Neural crest cell (in vitro differentiated cells): ENCODE data around the gene AFAP1. TPM values are rescaled to one million over a fixed set of nuclear protein-coding genes. Genes with fewer than 3 reads are reported as not detected.

Source experiments
- DNase-seq: peaks from one replicate; pipeline ENCODE4 v3.0.0; 2021; ENCODE audit warnings: low read depth, mixed read lengths, low spot score
- H3K27ac Mint-ChIP-seq: one replicate; pipeline ENCODE4 v1.8.0; 2021; ENCODE audit warnings: mild to moderate bottlenecking, mixed read lengths; ENCODE audit not compliant: unreplicated experiment
- H3K27me3 Mint-ChIP-seq: 2 replicates; pipeline ENCODE4 v1.8.0; 2021; ENCODE audit warnings: low read depth, mild to moderate bottlenecking, mixed read lengths
- H3K36me3 Mint-ChIP-seq: 2 replicates; pipeline ENCODE4 v1.8.0; 2021; ENCODE audit warnings: low read depth, mild to moderate bottlenecking, mixed read lengths
- H3K4me1 Mint-ChIP-seq: 2 replicates; pipeline ENCODE4 v1.8.0; 2021; ENCODE audit warnings: mixed read lengths
- H3K4me3 Mint-ChIP-seq: one replicate; pipeline ENCODE4 v1.8.0; 2021; ENCODE audit warnings: mild to moderate bottlenecking, mixed read lengths
- H3K9me3 Mint-ChIP-seq: 2 replicates; pipeline ENCODE4 v1.8.0; 2021; ENCODE audit warnings: mixed read lengths
- total RNA-seq: library from RNA; stranded (reverse); gene quantifications from 2 replicates; pipeline ENCODE4 v1.2.1, GENCODE V29; 2021
- TF ChIP-seq, protein P1 (sequence below): fragments of 200-600 bp; sonication (generic); conservative IDR thresholded peaks from 2 replicates; pipeline ENCODE4 v1.5.0; 2021; ENCODE audit warnings: antibody characterized with exemption, mild to moderate bottlenecking

Gene AFAP1
- total RNA-seq, 1 donor from 2014 or later: 28.1 TPM

- DNase-seq: no peak
- Mint-ChIP-seq H3K36me3 (peaks cover 13% of the 10 kb centered on the region), H3K27me3 (no peaks in the 10 kb centered on the region), H3K4me3 (no peak overlapping the region), H3K4me1 (peaks cover 45% of the 10 kb centered on the region), H3K27ac (no peak overlapping the region), H3K9me3 (no peaks in the 10 kb centered on the region)
- TF ChIP-seq, protein P1, sequence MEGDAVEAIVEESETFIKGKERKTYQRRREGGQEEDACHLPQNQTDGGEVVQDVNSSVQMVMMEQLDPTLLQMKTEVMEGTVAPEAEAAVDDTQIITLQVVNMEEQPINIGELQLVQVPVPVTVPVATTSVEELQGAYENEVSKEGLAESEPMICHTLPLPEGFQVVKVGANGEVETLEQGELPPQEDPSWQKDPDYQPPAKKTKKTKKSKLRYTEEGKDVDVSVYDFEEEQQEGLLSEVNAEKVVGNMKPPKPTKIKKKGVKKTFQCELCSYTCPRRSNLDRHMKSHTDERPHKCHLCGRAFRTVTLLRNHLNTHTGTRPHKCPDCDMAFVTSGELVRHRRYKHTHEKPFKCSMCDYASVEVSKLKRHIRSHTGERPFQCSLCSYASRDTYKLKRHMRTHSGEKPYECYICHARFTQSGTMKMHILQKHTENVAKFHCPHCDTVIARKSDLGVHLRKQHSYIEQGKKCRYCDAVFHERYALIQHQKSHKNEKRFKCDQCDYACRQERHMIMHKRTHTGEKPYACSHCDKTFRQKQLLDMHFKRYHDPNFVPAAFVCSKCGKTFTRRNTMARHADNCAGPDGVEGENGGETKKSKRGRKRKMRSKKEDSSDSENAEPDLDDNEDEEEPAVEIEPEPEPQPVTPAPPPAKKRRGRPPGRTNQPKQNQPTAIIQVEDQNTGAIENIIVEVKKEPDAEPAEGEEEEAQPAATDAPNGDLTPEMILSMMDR: no peak
Measured at GRCh38 chr4:7780751-7781348, 158.8 kb downstream of the AFAP1 start.

- TF ChIP-seq, protein P1: no peak
- DNase-seq: no peak
- H3K27me3 Mint-ChIP-seq: no peaks in the 10 kb centered on the region
- no peak overlapping the region for H3K4me3 Mint-ChIP-seq
- peaks cover 10% of the 10 kb centered on the region for H3K36me3 Mint-ChIP-seq
- peaks cover 59% of the 10 kb centered on the region for H3K4me1 Mint-ChIP-seq
- H3K9me3 Mint-ChIP-seq: no peaks in the 10 kb centered on the region
- H3K27ac Mint-ChIP-seq: no peak overlapping the region
Measured at GRCh38 chr4:7779432-7779768, 160.3 kb downstream of the AFAP1 start.

DNA sequence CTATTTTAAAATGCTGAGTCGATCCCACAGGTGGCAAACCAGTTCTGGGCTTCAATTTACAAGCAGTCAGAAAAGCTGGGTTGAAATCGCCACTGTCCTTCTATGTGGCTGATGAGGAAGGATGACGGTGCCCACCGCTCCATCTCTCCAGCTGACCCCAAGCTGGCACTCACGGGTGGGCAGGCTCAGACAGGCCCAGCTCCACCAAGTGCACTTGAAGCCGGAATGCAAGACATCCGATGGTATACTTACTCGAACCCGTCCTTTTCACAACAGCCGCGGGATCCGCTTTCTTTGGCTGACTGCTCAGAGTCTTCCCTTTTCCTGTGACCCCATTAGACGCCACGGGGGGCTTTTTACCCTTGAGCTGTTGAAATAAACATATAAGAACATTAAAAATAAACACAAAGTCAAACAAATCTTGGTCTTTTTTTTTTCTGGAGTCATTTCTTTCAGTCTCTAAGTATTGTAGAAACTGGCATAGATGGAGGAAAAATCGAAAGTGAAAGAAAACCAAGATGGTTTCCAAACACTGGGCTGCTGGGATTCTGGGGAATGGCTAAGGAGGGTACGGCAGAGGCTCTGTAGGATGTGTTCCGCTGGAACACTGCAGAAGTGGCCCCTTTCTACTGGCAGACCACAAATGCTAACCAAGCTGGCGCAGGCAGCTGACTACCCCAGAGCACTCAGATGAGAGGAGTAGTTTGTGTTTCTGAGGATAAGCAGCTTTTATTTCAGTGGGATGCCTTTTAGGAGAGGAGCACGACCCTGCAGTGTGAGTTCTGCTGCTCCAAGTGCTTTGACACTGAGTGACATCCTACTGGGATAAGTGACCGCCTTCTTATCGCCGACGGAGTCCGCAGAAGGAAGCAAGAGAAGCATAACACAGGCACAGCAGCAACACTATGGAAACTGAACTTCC is 160.9 kb downstream of the AFAP1 start:
- H3K4me1 Mint-ChIP-seq: peaks cover 58% of the 10 kb centered on the region
- H3K27me3 Mint-ChIP-seq: no peaks in the 10 kb centered on the region
- TF ChIP-seq, protein P1: no peak
- H3K27ac Mint-ChIP-seq: no peak overlapping the region
- H3K36me3 Mint-ChIP-seq: peaks cover 10% of the 10 kb centered on the region
- H3K9me3 Mint-ChIP-seq: no peaks in the 10 kb centered on the region
- H3K4me3 Mint-ChIP-seq: no peak overlapping the region
- DNase-seq: no peak

- TF ChIP-seq, protein P1: no peak
- Mint-ChIP-seq H3K27me3 (no peaks in the 10 kb centered on the region), H3K4me1 (peaks cover 57% of the 10 kb centered on the region), H3K27ac (no peak overlapping the region), H3K9me3 (no peaks in the 10 kb centered on the region), H3K36me3 (peaks cover 10% of the 10 kb centered on the region), H3K4me3 (no peak overlapping the region)
- DNase-seq: no peak
Measured at GRCh38 chr4:7777871-7778509, 161.7 kb downstream of the AFAP1 start.

GRCh38 chr4:7777017-7777710 is 162.5 kb downstream of the AFAP1 start:
- peaks cover 60% of the 10 kb centered on the region for H3K4me1 Mint-ChIP-seq
- H3K27ac Mint-ChIP-seq: no peak overlapping the region
- peaks cover 11% of the 10 kb centered on the region for H3K36me3 Mint-ChIP-seq
- H3K27me3 Mint-ChIP-seq: no peaks in the 10 kb centered on the region
- H3K4me3 Mint-ChIP-seq: no peak overlapping the region
- TF ChIP-seq, protein P1: no peak
- H3K9me3 Mint-ChIP-seq: no peaks in the 10 kb centered on the region
- no peak for DNase-seq
